Measurements from ENCODE around the gene CIAPIN1.

CIAPIN1 gene

GRCh38 chr16:57382535-57383275 lies 64.5 kb downstream of the CIAPIN1 start:
- DNase-seq (ENCODE audit: low read depth) = no peak

DNA sequence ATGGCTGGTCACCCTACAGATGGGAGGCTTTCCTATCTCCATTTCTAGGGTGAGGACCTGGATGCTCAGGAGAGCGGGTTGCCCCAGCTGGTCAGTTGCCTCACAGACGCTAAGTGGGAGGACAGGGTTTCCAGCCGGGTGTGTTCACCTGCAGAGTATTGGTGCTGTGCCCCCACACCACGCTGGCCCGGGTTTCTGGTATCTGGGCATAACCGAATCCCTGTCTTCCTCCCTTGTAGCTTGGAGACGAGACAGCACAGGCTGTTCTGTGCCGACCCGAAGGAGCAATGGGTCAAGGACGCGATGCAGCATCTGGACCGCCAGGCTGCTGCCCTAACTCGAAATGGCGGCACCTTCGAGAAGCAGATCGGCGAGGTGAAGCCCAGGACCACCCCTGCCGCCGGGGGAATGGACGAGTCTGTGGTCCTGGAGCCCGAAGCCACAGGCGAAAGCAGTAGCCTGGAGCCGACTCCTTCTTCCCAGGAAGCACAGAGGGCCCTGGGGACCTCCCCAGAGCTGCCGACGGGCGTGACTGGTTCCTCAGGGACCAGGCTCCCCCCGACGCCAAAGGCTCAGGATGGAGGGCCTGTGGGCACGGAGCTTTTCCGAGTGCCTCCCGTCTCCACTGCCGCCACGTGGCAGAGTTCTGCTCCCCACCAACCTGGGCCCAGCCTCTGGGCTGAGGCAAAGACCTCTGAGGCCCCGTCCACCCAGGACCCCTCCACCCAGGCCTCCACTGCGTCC lies 65.2 kb downstream of the CIAPIN1 start:
- no peak for DNase-seq (ENCODE audit: low read depth)

DNA sequence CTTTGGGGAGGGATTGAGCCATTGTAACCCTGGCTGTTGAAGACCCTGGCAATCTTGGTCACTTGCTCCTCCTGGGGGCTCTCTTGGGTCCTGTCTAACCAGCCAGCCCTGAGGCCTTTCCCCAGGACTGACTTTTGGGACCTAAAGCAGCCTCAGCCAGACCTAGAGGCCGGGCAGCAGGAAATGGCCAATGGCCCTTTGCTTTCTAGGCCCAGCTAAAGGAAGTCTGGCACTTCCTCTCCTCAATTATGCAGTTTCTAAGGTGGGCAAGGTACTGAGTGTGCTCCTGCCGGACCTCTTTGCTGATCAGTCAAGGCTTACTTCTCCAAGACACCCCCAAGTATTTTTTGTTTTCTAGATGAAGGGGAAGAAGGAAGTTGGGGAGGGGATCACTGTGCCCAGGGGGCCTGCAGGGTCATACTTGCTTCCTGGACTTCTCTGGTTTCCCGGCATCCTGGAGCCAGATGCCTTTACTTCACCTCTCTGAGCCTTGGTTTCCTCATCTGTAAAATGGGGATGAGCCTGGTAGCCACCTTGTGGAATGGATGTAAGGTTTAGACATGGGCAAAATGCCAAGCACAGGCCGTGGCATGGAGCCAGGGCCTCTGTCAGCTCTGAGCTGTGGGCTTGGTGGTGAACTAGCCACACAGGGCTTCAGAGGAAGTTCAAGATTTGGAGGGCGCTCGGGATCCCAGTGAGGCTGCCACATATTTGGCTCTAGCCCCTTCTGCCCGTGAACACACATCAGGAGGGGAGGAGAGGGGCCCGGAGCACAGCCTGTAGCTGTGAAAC lies 66.3 kb downstream of the CIAPIN1 start:
- DNase-seq (ENCODE audit: low read depth) = no peak

DNA sequence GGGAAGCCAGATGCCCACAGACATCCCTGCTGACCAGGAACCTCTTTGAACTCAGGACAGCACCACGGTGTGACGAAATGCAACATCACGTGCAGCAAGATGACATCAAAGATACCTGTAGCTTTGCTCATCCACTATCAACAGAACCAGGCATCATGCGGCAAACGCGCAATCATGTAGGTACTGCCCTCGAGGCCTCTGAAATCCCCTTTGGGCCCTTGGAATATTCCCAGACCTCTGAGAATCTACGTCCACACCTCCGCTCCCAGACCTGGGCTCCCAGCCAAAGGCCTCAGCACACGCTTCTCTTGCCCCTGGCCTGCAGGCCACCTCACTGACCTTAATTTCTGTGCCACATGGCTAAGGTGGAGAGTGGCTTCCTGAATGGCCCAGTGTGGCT lies 67.6 kb downstream of the CIAPIN1 start:
- no peak for DNase-seq (ENCODE audit: low read depth)

All from activated T-helper 1 cell treated with Interleukin-2 at 50 U/mL for 16 hours (primary cell).